Stimulated activated CD8-positive, alpha-beta memory T cell treated with anti-CD3 and anti-CD28 coated beads, Interleukin-15, amount 100 ng/mL, for 48 hours (primary cell): Measurements from ENCODE around the gene MAP3K10.

Source experiments
- DNase-seq, 2 donors: peaks; one replicate each; pipeline ENCODE4 v3.0.0-alpha.2; 2020; ENCODE audit warnings: low read depth in 2 of 2

MAP3K10 gene

GRCh38 chr19:40233811-40234389 is 42.7 kb downstream of the MAP3K10 start:
- no peak for DNase-seq

DNA sequence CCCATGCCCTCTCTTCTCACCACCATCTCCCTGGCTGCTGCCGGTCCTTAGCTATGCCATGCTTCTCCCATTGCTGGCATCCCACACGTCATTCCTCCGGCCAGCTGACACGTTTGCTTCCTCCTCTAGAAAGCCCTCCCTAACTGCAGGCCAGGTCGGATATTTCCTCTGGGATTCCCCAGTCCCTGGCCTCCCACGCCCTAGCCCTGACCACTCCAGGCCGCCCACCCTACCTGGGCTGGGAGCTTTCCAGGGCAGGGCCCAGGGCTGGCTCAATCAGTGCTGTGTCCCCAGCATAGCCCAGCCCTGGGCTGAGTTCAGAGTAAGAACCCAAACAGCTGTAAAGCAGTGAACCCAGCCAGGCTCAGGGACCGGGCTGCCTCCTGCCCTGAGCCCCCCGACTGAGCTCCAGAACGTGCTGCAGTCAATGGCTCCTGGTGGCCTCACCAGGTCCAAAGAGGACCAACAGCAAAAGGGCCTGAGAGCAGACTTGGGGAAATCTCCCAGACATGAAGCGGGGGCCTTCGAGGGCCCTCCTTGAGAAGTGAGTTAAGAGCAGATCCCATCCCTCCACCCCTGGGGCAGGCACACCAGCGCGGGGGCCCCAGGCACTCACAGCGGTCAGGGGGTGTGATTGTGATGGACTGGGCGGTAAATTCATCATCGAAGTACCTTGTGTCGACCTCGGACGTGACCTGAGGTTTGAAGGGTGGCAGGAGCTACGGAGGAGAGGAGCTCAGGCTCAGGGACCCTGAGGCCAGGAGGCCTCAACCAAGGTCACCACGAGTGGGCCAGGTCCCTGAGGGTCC is 43.4 kb downstream of the MAP3K10 start:
- no peak for DNase-seq

GRCh38 chr19:40235238-40236025 is 44.2 kb downstream of the MAP3K10 start:
- DNase-seq: no peak

GRCh38 chr19:40236026-40236355 is 44.8 kb downstream of the MAP3K10 start:
- DNase-seq: no peak

DNA sequence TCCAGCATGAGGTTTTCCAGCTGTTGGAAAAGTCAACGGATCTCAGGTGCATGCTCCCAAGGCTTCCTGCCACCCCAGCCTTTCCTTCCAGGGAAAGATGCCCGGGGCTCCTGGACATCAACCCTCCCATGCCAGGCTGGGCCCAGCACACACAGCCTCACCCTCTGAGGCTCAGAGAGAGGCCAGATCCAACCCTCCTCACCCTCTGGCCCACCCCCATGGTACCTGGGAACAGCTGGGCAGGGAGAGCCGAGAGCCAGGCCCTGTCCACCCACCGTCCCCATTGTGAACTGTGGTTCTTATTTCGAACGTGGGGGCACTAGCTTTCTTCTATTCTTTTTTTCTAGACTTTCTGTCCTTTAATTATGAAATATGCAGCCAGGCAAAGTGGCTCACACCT is 45.1 kb downstream of the MAP3K10 start:
- DNase-seq: no peak

GRCh38 chr19:40237791-40238190 is 46.6 kb downstream of the MAP3K10 start:
- DNase-seq: no peak

- DNase-seq: no peak
These were observed 47.5 kb downstream of the MAP3K10 start for GRCh38 chr19:40238775-40239174.

DNA sequence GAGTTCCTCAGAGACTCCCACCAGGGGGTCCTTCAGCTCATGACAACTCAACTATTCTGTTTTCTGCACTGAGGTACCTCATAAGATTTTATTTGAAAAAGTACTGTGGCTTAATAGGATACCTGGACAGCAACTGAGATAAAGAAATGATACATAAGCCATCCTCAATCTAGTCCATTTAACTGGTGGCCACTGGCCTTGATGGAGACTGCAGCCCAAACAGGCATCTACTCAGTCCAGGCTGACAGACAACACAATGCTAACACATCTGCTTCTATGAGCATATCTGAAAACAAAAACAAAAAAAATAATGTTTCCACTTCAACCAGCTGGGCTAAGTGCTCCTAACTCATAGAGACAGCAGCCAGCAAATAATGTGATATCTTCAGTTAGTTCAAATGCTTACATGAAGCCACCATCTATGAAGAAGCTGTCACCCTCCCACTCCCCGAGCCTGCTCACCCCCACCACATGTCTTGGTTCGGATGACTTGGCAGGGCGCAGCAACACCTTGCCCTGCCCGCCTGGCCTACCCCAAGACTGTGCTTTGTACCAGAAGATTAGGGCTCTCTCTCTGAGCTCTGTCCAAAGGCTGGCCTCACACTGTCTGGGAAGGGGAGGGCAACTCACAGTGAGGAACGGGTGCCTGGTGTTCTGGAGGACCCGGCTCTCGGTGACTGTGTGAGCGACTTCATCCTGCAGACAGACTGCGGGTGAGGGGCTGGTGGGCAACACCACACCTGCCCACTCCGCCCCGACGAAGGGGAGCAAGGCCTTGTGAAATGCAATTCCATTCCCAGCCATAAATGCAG is 48.4 kb downstream of the MAP3K10 start:
- no peak for DNase-seq

GRCh38 chr19:40240332-40240731 is 49.1 kb downstream of the MAP3K10 start:
- DNase-seq: no peak

DNA sequence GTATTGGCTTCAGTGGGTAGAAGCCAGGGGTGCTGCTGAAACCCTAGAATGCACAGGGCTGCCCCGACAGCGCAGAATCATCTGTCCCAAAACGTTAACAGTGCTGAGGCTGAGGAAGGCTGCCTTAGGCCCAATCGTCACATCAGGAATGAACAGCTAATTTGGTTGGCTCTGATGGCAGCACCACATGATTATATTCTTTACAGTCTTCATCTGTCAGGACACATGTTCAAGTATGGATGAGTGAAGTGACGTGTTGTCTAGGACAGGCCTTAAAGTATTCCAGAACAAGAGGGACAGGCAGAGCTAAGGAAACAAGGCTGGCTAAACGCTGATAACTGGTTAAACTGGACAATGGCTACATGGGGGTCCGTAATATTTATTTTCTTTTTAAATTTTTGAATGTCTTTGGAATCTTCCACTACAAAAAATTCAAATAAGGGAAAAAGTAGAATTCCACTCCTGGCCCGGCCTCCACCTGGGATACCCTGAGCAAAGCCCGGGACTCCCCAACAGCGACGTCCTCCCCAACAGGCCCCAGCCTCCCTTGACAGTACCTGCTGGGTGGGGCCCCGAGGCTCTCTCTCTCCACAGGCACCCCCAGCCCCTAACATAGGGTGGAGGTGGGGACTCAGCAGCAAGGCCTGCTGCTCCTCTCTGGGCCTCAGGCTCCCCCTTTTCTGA is 50.0 kb downstream of the MAP3K10 start:
- DNase-seq: no peak

- DNase-seq: no peak
These were observed 50.7 kb downstream of the MAP3K10 start for GRCh38 chr19:40241809-40242384.

GRCh38 chr19:40242480-40242879 is 51.3 kb downstream of the MAP3K10 start:
- no peak for DNase-seq

GRCh38 chr19:40243181-40243580 is 52.0 kb downstream of the MAP3K10 start:
- DNase-seq: no peak

DNA sequence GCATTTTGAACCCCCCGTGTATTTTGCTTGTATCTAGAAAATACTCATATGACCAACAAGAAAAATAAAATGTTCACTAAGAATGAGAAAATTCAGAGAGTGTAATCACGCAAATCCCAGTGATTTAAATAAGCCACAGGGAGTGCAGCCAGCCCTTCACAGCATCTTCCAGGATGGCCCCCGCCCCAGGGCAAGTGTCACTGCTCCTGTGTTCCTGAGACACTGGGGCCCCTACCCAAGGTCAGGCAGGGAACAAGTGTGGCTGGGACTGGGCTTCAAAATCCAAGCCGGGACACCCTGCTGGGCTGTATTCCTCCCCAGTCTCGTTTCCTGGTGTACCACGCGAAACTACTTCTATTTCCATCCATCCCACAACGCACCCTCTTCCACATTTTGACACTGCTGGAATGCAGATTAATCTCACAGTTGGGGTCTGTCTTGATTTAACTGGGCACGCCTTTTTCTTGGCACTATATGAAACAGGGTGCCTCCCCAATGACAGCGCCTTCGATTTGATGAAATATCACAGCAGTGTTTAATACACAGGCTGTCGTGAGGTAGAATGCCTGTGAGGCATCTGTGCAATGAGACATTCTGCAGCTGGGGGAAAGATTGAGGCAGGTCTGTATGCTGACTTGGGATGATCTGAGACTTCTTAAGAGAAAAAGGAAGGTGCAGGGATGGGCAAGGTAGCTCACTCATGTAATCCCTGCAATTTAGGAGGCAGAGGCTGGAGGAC is 53.5 kb downstream of the MAP3K10 start:
- DNase-seq: no peak

DNA sequence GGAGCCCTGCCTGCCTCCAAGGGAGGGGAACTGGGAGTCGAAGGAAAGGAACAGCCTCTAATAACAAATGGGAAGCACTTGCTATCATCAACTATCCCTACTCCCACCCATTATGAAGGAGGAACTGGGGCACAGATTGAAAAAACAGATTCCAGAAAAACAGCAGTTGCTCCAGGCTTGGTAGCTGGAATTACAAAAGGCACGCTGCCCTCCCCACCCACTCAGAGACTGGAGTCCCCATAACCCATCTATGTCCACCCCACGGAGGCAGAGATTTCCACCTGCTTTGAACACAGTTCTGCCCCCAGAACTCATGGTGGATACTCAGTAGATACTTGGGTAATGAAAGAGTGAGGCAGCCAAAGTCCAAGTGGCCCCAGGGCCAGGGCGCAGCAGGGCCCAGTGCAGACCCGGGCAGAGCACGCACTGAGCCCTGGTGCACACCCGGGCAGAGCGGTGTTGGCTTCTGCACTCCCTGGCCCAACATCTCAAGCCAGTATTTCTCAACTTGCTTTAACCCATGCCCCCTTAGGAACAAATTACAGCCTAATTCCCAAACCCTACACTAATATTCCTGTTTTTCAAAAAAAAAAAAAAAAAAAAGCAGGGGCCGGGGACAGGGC is 54.4 kb downstream of the MAP3K10 start:
- no peak for DNase-seq

- no peak for DNase-seq
These were observed 55.3 kb downstream of the MAP3K10 start for GRCh38 chr19:40246292-40247073.

GRCh38 chr19:40247178-40247577 is 56.0 kb downstream of the MAP3K10 start:
- DNase-seq: no peak

- DNase-seq: no peak
These were observed 56.6 kb downstream of the MAP3K10 start for GRCh38 chr19:40247735-40248262.

GRCh38 chr19:40249201-40249600 is 58.0 kb downstream of the MAP3K10 start:
- DNase-seq: no peak
